DMS53 treated with DMSO at 0.1 percent for 48 hours (cell line): Measurements from ENCODE around the gene CRHR1.
"Not testable (repeated sequence)": the region's sequence is repeated elsewhere in the genome, so short reads cannot be mapped to it uniquely, and the experiment has no call there.

Experiments used
- DNase-seq: peaks from one replicate; lab custom pipeline; 2025; ENCODE audit not compliant: unreplicated experiment; lab: John Stamatoyannopoulos, UW

The CRHR1 gene

GRCh38 chr17:45862127-45862526 lies 78.0 kb downstream of the CRHR1 start:
- DNase-seq: not testable (repeated sequence)

GRCh38 chr17:45863857-45864654 lies 79.9 kb downstream of the CRHR1 start:
- DNase-seq: no peak

GRCh38 chr17:45867171-45867570 lies 83.1 kb downstream of the CRHR1 start:
- no peak for DNase-seq

GRCh38 chr17:45867702-45868101 lies 83.6 kb downstream of the CRHR1 start:
- DNase-seq: no peak

GRCh38 chr17:45868276-45868675 lies 84.2 kb downstream of the CRHR1 start:
- DNase-seq: no peak

- no peak for DNase-seq
Observed at GRCh38 chr17:45869676-45870341, 85.7 kb downstream of the CRHR1 start.

GRCh38 chr17:45870342-45870974 lies 86.3 kb downstream of the CRHR1 start:
- no peak for DNase-seq

- DNase-seq: no peak
Observed at GRCh38 chr17:45871718-45872117, 87.6 kb downstream of the CRHR1 start.

GRCh38 chr17:45873728-45874127 lies 89.6 kb downstream of the CRHR1 start:
- no peak for DNase-seq

GRCh38 chr17:45874151-45874550 lies 90.0 kb downstream of the CRHR1 start:
- no peak for DNase-seq

- no peak for DNase-seq
Observed at GRCh38 chr17:45876539-45876938, 92.4 kb downstream of the CRHR1 start.

GRCh38 chr17:45877467-45877866 lies 93.3 kb downstream of the CRHR1 start:
- no peak for DNase-seq

- DNase-seq: no peak
Observed at GRCh38 chr17:45883063-45883462, 98.9 kb downstream of the CRHR1 start.
